NCI-H2227 treated with DMSO at 0.1 percent for 48 hours (cell line): ENCODE results near the gene AZIN2.
A peak's percentile ranks its signal among the peaks of the same experiment; 100 is the strongest.
"Not testable (repeated sequence)": the region's sequence is repeated elsewhere in the genome, so short reads cannot be mapped to it uniquely, and the experiment has no call there.

Experiments used
- DNase-seq: peaks from one replicate; lab custom pipeline; 2025; lab: John Stamatoyannopoulos, UW

AZIN2 gene

DNA sequence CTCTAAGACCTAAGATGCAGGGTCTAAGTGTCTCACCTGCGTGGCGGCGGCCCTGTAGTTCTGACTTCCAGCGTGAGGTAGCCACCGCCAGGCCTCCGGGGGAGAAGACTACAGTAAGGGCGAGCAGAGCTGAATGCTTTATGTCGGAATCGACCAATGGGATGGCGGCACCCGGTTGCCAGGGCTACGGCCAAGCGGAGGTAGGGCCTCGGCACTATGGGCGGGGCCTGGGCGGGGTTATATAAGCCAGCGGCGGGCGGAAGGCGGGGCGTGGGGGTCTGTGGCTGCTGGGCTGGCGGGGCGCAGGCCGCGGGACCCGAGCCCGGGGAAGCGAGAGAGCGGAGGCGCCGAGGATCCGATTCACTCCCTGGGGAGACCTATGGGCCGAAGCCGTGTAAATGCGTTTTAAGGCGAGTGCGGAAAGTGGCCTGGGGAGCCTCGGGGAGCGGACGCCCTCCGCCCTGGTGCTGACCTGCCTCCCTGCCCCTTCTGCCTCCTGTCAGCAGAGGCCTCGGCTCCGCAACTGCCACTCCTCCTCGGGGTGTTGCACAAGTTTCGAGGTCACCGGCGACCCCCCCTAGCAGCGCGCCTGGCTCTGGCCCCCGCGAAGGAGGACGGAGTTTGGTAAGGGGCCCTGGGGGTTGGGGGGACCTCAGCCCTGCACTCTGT is at the start of gene AZIN2:
AZIN2 (plus strand) TSS at position 269 of the 669 bp plus-strand sequence. CDS start 1,097 bp downstream, outside the sequence.
- DNase-seq: peak; percentile 90

GRCh38 chr1:33031506-33031905 is 49.4 kb upstream of the AZIN2 start:
- DNase-seq: no peak

- no peak for DNase-seq
Measured at GRCh38 chr1:33032126-33032869, 48.7 kb upstream of the AZIN2 start.

DNA sequence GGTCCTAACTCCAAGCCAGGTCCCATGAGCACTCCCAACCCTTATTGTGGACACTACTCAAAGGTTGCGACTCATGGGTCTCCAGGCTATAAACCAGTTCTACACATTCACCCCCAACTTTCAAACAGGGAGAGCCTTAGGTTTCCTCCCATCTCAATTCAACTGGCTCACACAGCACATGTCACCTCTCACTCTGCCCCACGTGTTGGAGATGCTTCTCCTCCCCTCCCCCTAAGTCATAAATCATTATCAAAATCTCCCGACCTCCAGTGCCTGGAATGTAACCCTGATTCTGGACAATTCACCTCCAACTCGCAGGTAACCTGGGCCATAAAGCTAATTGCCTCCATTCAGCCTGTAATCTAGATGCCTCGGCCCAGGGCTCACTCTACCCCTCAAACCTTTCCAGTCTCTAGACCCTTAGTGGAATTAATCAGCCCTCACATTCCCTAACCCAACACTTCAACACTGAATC is 44.9 kb upstream of the AZIN2 start:
- DNase-seq: no peak

DNA sequence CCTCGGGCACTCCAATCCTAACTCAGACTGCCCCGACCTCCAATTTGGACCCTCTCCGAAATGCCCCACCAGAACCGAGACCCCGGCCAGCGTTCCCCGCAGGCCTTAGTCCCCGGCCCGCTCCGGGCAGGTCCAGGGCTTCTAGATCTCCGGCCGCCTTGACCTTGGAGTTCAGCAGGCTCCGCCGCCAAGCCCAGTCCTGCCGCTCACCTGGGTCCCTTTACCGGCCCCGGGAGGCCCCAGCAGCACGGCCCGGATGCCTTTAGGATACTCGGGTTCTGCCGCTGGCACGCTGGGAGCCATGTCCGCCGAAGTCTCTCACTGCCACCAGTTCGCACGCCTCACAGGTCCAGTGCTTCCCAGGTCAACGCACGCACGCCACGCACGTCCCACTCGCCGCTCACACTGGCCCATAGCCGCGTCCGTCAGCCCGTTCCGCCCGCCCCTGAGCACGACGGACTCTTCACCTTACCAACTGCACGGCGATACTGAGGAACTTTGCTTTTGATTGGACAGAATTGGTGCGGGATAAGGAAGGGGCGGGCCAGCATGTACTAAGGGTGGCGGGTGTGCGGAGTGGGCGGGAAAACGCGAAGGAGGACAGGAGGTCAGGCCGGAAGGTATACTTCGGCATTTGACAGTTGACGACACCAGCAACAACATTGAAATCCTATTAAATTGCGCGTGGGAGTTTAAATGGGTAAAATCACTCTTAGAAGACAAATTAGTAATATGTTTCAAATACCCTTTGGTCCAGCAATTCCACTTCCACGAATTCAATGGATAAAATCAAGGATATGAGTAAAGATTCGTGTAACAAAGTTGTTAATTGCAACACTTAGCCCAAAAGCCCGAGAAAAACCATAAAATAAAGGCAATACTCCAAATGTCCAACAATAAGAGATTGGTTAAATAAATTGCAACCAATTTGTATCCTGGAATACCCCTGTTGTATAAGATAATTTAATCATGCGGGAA is 44.1 kb upstream of the AZIN2 start, which contains the start of gene AK2:
AK2 (minus strand) TSS at position 358 of the 978 bp plus-strand sequence; CDS start at position 303, 55 bp downstream.
- DNase-seq: peak; percentile 99

DNA sequence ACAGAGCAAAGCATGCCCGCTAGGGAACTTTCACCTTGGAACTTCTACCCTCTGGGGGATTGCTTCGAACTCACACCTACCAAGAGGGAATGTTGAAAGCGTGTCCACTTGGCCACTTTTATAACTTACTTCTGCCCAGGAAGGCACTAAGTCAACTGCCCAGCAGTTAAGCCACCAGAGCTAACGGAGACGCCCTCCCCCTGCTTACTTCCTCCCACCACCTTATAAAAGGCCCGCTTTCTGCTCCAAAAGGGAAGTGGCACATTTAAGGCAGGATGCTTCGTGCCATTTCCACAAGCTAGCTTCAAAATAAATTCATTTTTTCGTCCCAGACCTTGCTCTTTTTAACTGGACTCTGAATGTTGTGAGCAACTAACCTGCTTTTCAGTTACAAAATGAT is 41.1 kb upstream of the AZIN2 start:
- DNase-seq: no peak

- no peak for DNase-seq
Measured at GRCh38 chr1:33041026-33041425, 39.9 kb upstream of the AZIN2 start.

- no peak for DNase-seq
Measured at GRCh38 chr1:33042831-33043230, 38.1 kb upstream of the AZIN2 start.

GRCh38 chr1:33043267-33044092 is 37.5 kb upstream of the AZIN2 start:
- DNase-seq: no peak

DNA sequence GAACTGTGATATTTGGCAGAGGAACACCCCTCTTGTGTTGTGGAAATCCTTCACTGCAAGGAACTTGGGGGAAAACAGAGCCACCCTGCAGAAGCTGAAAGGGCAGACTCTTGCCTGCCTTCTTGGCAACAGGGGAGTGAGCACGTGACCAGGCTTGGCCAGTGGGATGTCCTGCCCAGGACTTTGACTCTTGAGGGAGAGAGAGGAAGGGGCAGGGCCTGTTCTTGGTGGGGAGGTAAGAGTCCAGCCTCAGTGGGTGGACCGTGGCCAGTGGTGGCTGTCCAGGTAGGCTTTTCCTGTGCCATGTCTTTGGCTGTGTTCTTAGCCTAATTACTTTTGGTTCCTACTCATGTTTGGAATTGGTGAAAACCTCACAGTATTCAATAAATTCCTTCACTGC is 35.7 kb upstream of the AZIN2 start:
- DNase-seq: no peak

DNA sequence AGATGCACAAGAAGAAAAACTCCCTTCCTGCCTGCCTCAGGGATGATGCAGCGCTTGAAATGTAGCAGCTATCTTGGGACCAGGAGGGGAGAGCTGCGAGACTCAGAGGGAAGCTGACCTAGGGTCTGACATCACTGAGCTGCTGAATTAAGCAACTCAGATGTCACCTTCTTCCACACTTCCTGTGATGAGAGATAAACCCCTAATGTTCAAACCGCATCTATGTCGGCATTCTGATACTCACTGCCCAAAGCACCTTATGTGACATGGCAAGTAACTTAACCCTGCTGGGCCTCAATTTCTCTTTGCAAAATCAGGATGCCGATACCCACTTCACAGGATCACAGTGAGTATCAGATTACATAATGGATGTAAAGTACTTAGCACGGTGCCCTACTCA is 35.1 kb upstream of the AZIN2 start:
- DNase-seq: no peak

DNA sequence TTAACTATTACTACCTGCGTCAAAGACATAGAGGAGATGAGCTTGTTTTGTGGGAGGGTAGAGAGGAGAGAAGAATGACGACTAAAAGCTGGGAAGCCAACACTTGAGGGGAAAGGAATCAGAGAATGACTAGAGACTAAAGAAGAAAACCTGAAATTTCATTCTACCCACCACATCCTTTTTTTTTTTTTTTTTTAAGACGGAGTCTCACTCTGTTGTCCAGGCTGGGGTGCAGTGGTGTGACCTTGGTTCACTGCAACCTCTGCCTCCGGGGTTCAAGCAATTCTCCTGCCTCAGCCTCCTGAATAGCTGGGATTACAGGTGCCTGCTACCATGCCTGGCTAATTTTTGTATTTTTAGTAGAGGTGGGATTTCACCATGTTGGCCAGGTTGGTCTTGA is 34.7 kb upstream of the AZIN2 start:
- not testable (repeated sequence) for DNase-seq

- no peak for DNase-seq
Measured at GRCh38 chr1:33047290-33047689, 33.7 kb upstream of the AZIN2 start.

- DNase-seq: no peak
Measured at GRCh38 chr1:33047839-33048305, 33.1 kb upstream of the AZIN2 start.

- no peak for DNase-seq
Measured at GRCh38 chr1:33048426-33048825, 32.5 kb upstream of the AZIN2 start.

GRCh38 chr1:33049371-33049770 is 31.6 kb upstream of the AZIN2 start:
- no peak for DNase-seq

DNA sequence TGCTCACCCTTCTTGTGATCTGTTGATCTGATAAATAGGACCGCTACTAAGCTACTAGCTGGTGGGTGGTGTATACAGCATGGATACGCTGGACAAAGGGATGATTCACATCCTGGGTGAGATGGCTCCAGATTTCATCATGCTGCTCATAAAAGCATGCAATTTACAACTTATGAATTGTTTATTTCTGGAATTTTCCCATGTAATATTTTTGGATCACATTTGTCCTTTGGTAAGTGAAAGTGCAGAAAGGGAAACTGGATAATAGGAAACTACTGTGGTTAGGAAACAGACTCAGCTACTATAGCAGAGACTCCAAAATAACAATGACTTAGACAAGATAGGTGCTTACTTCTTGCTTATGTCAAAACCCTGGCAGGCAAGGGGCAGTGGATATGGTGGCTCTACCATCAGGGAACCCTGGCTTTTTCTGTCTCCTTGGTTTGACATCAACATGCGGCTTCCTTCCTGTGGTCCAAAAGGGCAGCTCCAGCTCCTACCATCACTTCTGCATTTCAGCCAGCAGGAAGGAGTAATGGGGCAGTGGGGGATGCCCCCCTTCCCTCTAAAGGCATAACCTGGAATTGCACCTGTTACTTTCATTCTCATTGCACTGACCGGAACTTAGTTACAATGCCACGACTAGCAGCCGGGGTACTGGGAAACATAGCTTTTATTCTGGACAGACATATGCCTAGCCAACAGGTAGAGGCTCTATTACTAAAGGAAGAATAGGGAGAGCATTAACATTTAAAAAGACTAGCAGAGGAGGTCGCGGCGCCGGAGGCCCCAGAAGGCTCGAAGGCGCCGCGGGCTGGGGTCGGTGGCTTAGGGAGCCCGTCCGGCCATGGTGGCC is 30.5 kb upstream of the AZIN2 start:
- DNase-seq: no peak

DNA sequence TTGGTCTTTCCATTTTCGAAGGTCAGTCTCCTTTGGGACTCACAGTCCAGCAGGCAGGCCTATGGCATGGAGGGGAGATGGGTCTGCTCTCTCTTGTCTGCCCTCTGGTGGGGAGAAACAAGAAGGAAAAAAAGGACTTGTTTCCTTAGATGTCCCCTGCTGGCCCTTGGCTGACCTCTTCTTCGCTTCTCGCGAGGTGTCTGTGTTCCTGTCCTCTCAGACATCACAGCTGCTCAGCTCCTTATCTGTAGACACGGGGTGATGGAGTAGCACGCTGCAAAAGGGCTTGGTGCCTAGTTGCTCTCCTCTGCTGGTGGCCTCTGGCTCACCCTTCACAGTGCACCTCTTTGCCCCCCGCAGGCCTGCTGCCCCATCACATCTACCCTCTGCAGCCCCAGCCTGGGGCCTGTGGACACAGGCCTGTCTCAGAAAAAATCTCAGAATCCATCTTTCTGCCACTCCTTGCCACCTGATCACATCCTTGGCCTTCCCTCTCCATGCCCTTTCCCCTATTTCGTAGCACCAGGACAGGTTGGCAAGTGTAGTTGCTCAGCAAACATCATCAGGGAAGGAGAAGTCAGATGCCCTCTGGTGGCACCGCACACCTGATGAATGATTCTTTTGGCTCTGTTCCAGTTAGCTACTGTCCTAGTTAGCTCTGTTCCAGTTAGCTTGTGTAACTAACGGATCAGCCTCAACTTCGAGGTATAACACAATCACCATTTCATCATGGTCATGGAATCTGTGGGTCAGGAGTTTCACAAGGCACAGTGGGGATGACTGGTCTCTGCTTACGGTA is 25.5 kb upstream of the AZIN2 start:
- DNase-seq: no peak

- no peak for DNase-seq
Measured at GRCh38 chr1:33056426-33056825, 24.5 kb upstream of the AZIN2 start.
